Measurements from ENCODE around the gene FBRSL1.

Gene FBRSL1

DNA sequence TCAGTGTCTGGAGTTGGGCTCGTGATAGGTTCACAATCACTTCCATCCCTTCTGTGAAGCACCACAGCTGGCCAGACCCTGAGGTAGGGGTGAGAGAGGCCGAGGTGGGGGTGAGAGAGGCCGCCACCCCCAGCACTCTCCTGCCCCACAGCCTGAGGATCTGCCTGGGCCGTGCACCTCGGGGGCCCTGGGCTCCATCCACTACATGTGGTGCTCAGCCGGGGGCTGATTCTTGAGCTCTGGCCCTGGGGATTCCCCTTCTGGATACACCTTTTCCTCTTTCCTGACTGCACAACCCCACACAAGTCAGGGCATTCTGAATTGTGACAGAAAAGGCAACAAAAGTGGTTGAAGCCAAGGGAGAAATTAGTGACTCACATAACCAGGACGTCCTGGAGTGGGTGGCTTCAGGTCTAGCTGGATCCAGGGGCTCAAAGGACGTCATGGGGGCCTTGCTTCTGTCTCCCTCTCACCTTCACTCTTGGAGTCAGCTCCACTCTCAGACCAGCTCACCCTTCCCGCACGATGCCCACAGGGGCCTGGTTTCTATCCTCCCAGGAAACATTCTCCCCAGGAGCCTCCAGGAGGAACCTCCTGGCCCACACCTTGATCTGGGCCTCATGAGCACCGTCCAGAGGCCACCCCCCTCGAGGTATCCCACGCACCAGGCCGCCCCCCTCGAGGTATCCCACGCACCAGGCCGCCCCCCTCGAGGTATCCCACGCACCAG, 12.1 kb upstream of the FBRSL1 start:
- DNase-seq (ENCODE audit: low read depth in 2 of 2): no peak
- TF ChIP-seq, protein P1, sequence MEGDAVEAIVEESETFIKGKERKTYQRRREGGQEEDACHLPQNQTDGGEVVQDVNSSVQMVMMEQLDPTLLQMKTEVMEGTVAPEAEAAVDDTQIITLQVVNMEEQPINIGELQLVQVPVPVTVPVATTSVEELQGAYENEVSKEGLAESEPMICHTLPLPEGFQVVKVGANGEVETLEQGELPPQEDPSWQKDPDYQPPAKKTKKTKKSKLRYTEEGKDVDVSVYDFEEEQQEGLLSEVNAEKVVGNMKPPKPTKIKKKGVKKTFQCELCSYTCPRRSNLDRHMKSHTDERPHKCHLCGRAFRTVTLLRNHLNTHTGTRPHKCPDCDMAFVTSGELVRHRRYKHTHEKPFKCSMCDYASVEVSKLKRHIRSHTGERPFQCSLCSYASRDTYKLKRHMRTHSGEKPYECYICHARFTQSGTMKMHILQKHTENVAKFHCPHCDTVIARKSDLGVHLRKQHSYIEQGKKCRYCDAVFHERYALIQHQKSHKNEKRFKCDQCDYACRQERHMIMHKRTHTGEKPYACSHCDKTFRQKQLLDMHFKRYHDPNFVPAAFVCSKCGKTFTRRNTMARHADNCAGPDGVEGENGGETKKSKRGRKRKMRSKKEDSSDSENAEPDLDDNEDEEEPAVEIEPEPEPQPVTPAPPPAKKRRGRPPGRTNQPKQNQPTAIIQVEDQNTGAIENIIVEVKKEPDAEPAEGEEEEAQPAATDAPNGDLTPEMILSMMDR (IDR thresholded peaks at IDR 0.05; ENCODE audit: low read depth, low read length): no peak
- H3K4me3 ChIP-seq (replicated peaks in 1 of 2; ENCODE audit: low read depth in 2 of 2, low read length in 2 of 2): no peak overlapping the region

DNA sequence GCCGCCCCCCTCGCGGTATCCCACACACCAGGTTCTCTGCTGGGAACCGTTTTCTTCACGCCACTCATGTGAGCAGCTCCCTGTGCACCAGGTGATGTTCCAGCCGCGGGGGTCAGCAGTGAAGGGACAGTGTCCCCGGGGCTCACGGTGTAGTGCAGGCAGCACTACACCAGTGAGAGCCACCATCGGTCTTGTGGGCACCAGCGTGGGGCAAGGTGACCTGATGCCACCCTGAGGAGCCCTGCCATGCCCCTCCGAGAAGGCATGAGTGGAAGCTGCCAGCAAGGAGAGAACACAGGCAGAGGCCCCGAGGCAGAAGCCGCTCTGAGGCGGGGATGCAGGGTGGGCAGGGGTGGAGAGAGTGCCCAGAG, 11.5 kb upstream of the FBRSL1 start:
- no peak for DNase-seq (ENCODE audit: low read depth in 2 of 2)
- H3K4me3 ChIP-seq (replicated peaks in 1 of 2; ENCODE audit: low read depth in 2 of 2, low read length in 2 of 2): no peak overlapping the region
- TF ChIP-seq, protein P1 (IDR thresholded peaks at IDR 0.05; ENCODE audit: low read depth, low read length): no peak

DNA sequence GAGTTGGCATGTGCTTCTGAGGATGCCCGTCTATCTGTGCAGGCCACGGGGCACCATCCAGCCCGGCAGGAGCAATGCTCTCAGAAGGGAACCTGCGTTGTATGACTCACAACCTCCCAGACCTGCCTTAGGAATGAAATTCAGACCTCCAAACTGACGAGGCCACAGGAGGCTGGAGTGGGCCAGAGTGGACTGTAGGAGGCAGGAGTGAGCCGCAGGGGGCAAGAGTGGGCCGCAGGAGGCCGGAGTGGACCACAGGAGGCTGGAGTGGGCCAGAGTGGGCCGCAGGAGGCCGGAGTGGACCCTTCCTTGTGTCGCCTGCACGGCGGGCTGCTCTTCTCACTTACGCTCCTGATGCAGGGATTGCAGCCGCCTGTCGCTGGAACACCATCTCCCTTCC, 11.1 kb upstream of the FBRSL1 start:
- no peak overlapping the region for H3K4me3 ChIP-seq (replicated peaks in 1 of 2; ENCODE audit: low read depth in 2 of 2, low read length in 2 of 2)
- TF ChIP-seq, protein P1 (IDR thresholded peaks at IDR 0.05; ENCODE audit: low read depth, low read length): peak; percentile 28
- DNase-seq (ENCODE audit: low read depth in 2 of 2): no peak

DNA sequence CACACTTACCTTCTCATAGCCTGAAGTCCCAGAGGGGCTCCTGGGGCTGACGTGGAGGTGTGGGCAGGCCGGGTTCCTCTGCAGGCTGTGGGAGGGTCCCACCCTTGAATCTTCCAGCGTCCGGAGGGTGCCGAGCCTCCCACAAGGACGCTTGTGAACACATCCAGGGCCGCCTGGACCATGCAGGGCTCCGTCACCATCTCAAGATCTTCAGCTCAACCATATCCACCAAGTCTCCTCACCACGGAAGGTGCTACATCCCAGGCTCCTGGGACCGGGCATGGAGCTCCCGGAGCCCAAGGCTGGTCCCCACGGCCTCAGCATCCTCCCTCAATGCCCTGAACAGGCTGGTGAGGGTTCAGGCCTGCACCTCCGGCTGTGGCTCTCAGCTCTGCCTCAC, 10.7 kb upstream of the FBRSL1 start:
- H3K4me3 ChIP-seq (replicated peaks in 1 of 2; ENCODE audit: low read depth in 2 of 2, low read length in 2 of 2): no peak overlapping the region
- no peak for DNase-seq (ENCODE audit: low read depth in 2 of 2)
- TF ChIP-seq, protein P1 (IDR thresholded peaks at IDR 0.05; ENCODE audit: low read depth, low read length): no peak

DNA sequence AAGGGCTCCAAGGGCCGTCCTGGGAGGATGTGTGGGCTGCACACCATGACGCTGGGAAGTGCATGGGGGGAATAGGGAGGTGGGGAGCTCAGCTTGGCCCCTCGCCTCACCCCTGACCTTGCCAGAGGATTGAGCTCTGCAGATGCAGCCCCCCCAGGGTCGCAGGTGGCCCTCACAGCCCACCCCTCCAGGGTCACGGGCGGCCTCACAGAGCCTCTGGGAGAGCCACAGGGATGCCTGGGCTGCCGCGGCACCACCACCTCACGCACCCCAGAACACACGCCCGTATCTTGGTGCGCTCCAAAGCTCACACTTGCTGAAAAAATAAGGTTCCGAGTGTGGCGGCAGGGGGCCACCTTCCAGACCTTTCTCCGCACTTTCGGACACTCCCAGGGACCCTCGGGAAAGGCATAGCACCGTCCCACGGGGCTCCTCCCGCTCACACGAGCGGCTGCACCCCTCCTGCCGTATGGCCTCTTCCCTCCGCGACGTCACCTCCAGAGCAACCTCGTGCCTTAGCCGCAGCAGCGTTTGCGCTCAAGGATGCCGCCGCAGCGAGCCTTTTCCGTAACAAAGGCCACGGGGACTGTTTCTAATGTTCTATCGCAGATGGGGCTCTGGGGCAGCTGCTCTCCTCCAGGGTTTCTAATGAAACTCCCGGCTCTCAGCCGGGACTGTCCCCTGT, 9.9 kb upstream of the FBRSL1 start:
- no peak overlapping the region for H3K4me3 ChIP-seq (replicated peaks in 1 of 2; ENCODE audit: low read depth in 2 of 2, low read length in 2 of 2)
- TF ChIP-seq, protein P1 (IDR thresholded peaks at IDR 0.05; ENCODE audit: low read depth, low read length): no peak
- DNase-seq (ENCODE audit: low read depth in 2 of 2): no peak

DNA sequence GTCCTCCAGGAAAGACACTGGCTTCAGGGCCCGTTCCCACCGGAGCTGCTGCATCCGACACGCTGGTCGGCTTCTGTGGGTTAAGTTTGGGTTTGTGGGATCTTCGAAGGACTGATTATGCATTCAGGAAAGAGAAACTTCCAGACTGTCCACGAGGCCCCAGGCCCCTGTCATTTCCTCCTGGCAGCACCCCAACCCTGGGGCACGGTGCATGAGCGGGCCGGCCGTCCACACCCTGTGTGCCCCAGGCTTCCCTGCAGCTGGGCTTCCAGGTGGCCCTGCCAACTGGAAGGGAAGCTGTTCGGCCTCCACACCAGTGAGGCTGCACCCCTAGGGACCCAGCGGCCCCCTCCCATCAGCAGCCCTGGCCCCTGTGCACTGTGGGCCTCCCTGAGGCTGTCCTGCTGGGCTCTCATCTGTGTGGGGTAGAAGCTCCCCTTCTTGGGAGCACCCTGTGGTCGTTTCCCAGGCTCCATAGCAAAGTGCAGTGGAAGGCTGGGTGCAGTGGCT, 9.3 kb upstream of the FBRSL1 start:
- no peak overlapping the region for H3K4me3 ChIP-seq (replicated peaks in 1 of 2; ENCODE audit: low read depth in 2 of 2, low read length in 2 of 2)
- no peak for DNase-seq (ENCODE audit: low read depth in 2 of 2)
- TF ChIP-seq, protein P1 (IDR thresholded peaks at IDR 0.05; ENCODE audit: low read depth, low read length): no peak

All from cardiac fibroblast (primary cell).